AG20443 (cell line): Measurements from ENCODE around the gene CLIC4.
"Not testable (repeated sequence)": the region's sequence is repeated elsewhere in the genome, so short reads cannot be mapped to it uniquely, and the experiment has no call there.

Source experiments
- DNase-seq: peaks from one replicate; pipeline ENCODE4 v3.0.0; 2012; ENCODE audit warnings: low spot score, mixed read lengths

Gene CLIC4

DNA sequence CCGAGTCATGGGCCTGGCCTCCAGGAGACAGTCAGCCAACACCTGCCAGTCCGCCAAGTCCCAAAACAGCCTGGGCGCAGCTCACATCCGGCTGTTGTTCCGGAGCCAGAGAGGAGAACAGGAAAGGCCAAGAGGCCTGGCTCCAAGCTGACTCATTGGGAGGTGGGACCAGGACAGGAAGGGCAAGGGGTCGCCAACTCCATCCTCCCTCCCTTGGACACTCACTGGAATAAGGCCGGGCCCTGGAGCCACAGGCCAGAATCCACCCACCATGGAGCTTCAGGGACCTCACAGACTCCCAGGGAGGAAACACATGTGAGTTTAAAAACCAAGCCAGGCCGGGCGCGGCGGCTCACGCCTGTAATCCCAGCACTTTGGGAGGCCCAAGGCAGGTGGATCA lies 25.1 kb upstream of the CLIC4 start:
- DNase-seq = peak; percentile 73

DNA sequence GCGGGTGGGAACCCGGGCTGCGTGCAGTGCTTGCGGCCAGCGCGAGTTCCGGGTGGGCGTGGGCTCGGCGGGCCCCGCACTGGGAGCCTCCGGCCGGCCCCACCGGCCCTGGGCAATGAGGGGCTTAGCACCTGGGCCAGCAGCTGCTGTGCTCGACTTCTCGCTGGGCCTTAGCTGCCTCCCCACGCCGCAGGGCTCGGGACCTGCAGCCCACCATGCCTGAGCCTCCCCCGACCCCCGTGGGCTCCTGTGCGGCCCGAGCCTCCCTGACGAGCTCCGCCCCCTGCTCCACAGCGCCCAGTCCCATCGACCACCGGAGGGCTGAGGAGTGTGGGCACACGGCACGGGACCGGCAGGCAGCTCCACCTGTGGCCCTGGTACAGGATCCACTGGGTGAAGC lies 23.7 kb upstream of the CLIC4 start:
- DNase-seq = no peak

DNA sequence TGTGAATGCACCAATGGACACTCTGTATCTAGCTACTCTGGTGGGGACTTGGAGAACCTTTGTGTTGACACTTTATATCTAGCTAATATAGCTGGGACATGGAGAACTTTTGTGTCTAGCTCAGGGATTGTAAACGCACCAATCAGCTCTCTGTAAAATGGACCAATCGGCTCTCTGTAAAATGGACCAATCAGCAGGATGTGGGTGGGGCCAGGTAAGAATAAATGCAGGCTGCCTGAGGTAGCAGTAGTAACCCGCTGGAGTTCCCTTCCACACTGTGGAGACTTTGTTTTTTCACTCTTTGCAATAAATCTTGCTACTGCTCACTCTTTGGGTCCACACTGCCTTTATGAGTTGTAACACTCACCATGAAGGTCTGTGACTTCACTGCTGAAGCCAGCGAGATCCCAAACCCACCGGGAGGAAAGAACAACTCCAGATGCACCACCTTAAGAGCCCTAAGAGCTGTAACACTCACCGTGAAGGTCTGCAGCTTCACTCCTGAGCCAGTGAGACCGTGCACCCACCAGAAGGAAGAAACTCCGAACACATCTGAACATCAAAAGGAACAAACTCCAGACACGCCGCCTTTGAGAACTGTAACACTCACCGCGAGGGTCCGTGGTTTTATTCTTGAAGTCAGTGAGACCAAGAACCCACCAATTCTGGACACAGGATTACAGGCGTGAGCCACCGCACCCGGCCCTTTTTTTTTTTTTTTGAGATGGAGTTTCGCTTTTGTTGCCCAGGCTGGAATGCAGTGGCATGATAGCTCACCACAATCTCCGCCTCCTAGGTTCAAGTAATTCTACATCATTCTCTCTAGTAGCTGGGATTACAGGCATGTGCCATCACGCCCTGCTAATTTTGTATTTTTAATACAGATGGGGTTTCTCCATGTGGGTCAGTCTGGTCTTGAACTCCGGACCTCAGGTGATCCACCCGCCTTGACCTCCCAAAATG lies 22.9 kb upstream of the CLIC4 start:
- DNase-seq = not testable (repeated sequence)

DNA sequence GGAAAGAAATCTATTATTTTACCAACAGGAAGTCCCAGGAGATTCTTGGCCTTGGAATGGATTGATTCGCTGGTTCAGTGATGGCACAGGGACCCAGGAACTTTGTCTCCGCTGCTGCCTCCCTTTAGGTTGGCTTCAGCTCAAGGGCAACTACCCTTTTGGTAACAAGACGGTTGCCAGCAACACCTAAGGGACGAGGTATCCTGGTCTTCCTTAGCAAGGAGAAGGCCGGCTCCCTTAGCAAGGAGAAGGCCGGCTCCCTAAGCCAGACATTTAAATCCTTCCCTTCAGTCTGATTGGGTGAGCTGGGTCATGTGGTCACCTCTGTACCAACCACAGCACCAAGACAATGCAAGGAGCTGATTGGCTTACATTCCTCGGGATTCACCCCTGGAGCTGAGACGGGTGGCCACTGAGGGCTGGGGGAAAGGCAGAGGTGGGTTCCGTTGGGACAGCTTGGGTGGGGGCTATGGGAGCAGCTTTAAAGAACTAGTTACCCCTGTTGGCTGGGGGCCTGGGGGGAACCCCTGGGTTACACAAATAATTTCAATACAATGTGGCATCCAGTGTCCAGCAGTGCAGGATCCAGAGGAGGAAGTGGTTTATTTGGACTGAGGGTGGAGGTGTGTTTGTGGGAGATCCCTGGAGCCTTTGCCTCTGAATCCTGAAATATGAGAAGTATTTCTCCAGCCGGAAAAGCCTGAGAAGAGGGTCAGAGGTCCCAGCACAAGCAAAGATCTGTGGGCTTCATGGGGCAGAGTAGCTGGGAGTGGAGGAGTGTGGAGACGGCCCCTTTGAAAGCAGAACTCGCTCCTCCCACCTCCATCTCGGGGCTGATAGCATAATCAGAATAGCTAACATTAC lies 20.7 kb upstream of the CLIC4 start:
- DNase-seq = peak; percentile 45

DNA sequence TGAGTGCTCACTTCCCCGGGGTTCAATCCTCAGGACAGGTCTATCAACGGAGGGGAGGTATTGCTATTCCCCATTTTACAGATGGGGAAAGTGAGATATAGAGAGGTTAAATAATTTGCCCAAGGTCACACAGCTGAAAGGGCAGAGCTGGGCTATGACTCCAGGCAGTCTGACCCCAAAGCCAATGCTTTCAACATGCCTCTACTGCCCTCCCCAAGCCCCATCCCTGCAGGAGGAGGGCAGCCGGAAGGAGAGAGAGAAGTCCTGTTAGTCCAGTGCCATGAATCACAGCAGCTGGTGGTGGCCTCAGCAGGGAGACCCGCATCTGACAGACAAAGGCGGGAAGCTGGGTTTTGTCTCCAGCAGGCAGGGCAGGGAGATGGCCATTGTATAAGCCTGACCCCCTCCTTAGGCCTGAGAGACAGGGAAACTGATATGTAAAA lies 20.0 kb upstream of the CLIC4 start:
- no peak for DNase-seq

DNA sequence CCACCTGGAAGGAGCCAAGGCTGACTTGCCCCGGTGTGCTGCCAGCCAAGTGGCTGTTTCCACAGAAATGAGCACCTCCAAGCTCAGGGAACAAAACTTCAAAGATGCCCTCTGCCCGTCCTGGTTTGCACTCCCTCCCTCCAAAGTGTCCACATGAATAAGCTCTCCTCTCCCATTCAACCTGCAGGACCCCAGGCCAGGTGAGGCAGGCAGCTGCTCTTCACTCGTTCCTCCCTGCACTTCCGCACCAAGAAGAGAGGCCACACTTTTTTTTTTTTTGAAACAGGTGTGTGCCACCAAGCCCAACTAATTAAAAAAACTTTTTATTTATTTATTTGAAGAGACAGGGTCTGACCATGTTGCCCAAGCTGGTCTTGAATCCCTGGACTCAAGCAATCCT lies 18.5 kb upstream of the CLIC4 start:
- no peak for DNase-seq

DNA sequence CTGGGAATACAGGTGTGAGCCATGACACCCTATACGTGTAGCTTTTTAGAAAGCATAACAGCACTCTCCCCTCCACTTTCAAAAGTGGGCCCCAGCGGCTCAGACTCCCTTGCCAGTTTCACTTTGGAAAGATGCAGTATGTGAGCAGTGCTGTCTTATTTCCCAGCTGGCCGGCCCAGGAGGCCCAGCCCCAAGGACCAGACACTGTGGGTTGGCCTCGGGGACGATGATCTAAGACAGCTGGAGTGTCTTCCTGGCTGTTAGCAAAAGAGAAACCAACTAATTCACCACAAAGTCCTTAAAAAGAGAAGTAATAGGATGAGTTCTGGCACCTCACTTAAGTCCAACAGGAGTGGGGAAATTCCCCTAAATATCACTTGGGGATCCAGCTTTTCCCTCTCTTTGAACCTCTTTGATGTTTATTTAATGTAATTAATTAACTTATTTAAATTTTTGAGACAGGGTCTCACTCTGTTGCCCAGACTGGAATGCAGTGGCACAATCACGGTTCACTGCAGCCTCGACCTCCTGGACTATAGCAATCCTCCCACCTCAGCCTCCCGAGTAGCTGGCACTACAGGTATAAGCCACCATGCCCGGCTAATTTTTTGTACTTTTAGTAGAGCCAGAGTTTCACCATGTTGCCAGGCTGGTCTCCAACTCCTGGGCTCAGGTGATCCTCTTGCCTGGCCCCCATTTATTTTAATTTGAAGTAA lies 17.6 kb upstream of the CLIC4 start:
- DNase-seq = peak; percentile 91

DNA sequence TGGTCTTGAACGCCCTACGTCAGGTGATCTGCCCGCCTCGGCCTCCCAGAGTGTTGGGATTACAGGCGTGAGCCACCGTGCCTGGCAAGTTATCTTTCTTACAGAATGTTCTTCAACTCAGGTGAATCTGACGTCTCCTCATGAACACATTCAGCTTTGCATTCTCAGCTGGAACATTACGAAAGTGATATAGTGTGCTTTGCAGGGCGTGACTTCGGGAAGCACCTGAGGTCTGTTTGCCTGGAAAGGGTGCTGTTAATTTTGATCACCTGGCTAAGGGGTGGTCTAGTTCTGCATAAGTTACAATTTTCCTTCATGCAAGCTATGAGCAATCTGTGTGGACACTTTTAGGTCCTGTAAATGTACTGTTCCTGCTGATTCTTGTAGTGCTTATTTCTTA lies 16.3 kb upstream of the CLIC4 start:
- no peak for DNase-seq

DNA sequence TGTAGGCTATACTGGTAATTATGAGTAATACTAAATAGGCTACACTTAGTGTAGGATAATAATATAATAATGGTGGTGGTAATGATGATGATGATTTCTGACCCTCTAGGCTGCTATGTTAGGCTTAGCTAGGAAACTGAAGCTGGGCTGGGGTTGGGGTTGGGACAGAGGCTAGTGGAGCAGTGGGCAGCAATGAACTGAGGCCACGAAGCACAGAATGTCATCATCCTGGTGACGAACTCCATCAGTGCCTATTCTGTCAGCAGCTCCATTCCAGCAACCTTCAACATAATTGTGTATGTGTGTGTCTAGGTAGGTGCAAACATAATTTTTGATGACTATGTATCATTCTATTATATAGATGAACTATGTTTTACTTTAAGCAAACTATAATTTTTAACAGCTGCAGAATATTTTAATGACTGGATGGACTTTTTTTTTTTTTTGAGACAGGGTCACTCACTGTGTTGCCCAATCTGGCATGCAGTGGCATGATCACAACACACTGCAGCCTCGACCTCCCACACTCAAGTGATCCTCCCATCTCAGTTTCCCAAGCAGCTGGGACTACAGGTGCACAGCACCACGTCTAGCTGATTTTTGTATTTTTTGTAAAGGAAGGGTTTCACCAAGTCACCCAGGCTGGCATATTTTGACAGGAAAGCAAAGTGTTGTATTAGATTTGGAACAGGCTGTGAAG lies 12.9 kb upstream of the CLIC4 start:
- DNase-seq = no peak

DNA sequence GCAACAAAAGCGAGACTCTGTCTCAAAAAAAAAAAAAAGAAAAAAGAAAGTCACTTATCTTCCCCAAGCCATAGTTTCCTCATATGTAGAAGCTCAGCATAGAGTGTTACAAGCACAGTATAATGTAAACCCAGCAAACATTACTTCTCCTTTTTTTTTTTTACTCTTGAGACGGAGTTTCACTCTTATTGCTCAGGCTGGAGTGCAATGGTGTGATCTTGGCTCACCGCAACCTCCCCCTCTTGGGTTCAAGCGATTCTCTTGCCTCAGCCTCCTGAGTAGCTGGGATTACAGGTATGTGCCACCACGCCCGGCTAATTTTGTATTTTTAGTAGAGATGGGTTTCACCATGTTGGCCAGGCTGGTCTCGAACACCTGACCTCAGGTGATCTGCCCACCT lies 11.9 kb upstream of the CLIC4 start:
- not testable (repeated sequence) for DNase-seq

DNA sequence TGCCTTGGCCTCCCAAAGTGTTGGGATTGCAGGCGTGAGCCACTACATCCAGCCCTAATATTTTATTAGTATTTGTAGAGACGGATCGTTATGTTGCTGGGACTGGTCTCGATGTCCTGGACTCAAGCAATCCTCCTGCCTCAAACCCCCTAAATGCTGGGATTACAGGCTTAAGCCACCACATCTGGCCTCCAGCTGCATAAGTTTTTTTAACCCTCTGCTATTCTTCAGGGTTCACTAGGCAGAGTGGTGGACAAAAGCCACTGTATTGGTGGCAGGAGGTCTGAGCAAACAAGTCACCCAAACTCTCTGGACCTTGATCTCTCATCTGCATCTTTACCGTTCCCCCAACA lies 10.1 kb upstream of the CLIC4 start:
- DNase-seq = no peak

DNA sequence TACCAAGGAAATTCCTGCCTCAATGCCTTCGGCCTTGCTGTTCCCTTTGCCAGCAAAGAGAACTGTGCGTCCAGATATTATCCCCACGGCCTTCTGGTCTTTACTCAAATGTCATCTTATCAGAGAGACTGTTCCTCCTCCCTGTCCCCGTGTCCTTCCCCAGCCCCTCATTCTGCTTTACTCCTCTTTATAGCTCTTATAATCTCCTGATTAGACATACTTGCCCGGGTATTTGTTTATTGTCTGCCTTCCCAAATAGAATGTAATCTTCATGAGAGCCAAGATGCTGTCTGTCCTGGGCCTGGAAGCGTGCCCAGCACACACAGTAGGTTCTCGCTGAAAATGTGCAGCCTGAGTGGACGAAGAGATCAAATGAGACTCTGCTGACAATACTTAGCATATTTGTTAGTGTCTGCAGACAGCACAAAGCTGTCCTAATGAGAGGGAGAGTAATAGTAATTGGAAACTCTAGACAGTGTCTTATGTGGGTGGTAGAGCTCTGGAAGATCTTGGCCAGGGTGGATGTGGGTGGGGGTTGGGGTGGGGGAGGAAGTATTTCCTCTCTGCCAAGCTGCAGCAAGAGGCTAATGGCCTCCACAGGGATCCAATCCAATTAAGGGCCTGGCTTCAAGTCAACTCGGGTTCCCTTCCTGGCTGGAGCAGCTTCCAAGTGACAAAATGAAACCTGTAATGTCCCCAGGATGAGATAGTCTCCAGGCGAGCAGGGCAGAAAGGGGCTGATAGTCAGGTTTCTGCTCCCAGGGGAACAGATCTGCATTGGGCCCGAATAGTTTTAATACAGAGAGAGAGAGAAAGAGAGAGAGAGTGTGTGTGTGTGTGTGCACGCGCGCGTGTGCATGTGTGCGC lies 9.5 kb upstream of the CLIC4 start:
- DNase-seq = no peak

DNA sequence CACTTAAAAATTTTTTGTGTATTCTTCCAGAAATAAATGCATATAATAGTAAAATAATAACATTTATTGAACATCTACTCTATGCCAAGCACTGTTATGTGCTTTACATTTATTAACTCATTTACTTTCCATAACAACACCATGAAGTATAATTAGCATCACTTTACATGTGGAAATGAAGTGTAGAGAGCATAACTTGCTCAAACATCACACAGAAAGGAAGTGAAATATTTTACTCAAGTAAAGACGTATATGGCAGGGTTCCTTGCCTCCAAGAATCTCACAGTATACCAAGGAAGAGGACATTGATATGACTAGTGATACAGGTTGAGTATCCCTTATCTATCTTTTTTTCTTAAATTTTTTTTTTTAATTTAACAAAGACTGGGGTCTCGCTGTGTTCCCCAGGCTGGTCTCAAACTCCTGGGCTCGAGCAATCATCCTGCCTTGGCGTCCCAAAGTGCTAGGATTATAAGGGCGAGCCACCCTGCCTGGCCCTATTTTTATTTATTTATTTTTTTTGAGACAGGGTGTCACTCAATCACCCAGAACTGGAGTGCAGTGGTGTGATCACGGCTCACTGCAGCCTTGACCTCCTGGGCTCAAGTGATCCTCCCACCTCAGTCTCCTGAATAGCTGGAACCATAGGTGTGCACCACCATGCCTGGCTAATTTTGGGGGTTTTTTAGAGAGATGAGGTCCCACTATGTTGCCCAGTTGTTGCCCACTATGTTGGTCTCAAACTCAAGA lies 7.7 kb upstream of the CLIC4 start:
- no peak for DNase-seq

DNA sequence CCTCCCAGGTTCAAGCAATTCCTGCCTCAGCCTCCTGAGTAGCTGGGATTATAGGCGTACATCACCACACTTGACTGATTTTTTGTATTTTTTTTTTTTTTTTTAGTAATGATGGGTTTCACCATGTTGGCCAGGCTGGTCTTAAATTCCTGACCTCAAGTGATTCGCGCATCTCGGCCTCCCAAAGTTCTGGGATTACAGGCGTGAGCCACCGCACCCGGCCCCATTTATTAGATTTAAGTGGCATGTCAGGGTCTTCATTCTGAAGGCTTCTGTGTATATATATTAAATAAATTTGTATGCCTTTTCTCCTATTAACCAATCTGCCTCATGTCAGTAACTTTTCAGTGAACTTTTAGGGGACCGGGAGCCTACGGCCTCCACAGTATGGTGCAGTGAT lies 6.0 kb upstream of the CLIC4 start:
- no peak for DNase-seq

DNA sequence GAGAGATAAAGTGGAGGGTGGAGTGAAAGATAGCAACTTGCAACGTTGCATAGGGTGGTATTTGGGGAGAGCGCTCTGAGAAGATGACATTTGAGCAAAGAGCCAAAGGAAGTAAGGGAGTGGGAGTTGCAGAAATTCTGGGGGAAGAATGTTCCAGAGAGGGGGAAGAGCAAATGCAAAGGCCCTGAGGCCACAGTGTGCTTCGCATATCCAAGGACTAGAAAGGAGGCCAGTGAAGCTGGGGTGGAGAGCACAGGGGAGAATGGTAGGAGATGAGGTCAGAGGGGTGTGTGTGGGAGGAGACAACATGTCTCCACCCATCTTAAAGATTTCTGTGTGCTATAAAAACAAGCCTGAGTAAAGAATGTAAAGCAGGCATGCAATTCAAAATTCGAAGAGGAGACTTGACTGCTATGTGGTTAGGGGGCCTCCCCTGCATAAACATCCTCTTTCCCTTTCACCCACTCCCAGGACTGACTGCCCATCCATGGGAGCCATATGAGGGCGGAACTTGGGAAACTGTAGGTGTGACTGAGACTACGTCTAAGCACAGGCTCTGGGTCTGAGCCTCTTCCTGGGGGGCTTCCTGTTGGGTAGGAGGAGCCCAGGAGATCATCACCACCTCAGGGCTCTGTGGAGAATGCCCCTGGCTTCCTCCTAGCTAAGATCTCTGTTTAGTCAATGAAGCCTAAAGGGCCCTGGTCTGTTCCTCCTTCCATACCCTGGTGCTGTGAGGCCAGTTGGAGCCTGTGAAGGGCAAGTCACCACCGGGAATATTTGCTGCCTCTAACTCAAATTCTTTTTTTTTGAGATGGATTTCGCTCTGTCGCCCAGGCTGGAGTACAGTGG lies 2.9 kb upstream of the CLIC4 start:
- no peak for DNase-seq

DNA sequence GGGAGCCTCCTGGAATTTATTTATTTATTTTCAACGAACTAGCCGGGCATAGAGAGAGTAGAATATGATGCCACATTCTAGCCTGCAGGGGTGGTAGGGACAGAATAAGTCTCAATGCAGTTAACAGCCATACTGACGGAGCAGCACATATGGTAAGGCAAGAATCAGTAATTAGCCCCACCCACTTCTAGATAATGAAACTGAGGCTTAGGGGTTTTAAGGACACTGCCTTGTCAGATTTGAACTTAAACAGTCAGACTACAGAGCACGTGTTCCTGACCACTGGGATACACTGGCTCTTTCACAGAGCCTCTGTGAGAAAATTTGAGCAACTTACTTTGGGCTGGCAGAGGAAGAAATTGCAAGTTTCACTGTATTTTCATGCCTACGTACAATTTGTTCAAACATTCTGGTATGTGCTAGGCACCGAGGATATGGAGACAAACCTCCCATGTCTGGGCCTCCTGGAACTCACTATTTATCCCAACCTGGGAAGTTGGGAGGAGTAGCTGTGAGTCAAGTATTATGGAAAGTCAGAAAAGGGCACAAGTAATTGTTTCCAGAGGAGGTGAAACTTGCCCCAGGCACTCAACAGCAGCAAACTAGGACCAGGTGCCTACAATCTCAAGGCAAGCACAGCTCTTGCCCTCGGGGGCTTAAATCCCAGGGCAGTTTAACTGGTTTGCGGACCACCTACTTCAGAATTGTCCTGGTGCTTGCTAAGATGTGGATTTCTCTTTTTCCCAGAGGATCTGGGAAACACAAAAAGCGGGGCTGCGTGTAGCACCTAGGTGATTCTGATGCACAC lies 1.6 kb upstream of the CLIC4 start:
- DNase-seq = peak; percentile 47

DNA sequence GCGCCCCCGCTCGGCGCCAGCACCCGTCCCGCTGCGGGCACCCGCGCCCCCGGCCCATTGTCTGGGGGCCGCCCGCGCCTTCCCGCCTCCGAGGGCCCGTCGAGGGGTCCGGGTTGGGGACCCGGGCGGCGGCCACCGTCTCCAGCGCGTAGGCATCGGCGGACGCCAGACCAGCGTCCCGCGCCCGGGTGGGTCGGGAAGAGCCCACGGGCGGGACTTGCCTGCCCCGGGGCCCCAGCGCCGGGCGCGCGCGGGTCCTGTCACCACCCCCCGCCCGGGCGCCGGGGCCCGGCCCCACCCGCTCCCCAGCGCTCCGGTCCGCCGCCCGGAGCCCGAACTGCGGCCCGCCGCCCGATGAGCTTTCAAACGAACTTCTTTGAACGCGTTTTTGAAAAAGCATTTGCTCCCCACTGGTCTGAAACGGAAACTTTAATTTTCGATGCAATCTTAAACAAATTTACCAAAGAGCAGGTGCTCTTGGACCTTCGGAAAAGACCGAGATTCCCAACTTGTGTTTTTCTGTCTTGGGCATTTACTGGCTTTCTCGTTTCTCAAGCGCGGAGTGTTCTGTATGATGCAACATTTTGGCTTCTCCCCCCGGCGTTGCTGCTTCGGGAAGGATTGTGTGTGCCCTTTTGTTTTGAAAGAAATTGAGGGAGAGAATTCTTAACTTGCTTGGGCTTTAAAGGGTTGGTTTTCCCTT lies 615 bp downstream of the CLIC4 start:
- peak; percentile 52 for DNase-seq
